Stimulated activated CD8-positive, alpha-beta memory T cell treated with anti-CD3 and anti-CD28 coated beads, Interleukin-15, amount 100 ng/mL, for 1 hour (primary cell): ENCODE data around the gene CFAP47.

Experiments
- DNase-seq: peaks from one replicate; pipeline ENCODE4 v3.0.0-alpha.2; 2020; ENCODE audit warnings: low read depth

Gene CFAP47

DNA sequence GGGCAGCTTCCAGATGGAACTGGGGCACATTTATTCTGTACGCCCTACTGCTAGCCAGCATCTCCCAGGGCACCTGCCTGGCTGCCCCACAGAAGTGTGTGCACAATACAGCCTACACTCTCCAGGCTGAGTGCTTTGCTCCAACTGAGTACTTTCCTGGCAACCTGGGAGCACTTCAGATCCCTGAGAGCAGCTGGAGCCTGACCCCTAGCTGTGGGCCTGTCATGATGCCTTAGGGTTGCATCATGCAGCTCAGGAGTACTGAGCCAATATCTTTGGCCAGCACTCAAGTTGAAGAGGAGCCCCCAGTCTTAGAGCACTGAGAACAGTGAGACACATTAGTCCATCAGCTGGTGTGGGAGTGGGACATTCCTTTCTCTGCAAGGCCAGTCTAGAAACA is 321.9 kb downstream of the CFAP47 start:
- no peak for DNase-seq

DNA sequence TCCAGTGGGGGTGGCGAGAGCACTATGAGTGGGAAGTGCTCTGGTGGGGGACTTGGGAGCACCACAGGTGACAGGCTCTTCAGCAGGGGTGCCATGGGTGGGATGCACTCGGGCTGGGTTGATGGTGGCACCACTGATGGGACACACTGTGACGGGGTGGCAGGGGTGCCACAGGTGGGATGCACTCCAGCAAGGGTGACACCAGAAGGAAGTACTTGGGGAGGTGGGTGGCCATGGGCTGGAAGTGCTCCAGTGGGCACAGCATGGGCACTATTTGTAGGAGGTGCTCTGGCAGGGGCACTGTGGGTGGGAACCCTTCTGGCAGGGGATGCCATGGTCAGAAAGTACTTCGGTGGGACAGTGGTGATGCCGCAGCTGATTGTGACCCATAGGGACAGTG is 346.6 kb downstream of the CFAP47 start:
- no peak for DNase-seq

DNA sequence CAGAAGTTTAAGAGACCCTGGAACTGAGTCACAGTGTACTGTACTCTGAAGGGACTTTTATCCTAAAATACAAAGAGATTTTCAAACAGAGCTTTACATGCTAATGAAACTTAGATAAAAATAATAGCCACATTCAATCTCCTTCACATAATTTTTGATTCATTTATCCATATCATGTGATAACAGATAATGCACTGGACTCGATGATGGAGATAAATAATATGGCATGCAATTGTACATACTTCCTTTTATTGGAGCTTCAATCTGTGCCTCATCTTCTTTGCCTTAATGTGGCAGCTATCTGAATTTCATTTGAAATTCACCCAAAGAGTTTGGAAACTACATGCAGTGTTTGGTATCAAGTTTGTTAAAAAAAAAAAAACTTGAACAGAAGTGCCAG is 390.6 kb downstream of the CFAP47 start:
- no peak for DNase-seq

DNA sequence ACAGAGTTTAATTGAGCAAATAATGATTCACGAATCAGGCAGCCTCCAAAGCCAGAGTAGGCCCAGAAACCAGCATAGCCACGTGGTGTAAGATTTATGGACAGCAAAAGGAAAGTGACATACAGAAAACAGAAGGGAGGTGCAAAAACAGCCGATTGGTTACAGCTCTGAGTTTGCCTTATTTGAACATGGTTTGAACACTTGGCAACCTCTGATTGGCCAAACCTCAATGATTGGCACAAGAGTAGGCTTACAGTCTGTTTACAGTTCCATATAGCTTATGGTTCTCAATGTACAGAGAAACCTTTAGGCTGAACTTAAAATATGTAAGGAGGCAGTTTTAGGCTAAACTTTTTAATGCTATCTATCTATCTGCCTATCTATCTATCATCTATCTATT is 394.8 kb downstream of the CFAP47 start:
- DNase-seq, result no peak

DNA sequence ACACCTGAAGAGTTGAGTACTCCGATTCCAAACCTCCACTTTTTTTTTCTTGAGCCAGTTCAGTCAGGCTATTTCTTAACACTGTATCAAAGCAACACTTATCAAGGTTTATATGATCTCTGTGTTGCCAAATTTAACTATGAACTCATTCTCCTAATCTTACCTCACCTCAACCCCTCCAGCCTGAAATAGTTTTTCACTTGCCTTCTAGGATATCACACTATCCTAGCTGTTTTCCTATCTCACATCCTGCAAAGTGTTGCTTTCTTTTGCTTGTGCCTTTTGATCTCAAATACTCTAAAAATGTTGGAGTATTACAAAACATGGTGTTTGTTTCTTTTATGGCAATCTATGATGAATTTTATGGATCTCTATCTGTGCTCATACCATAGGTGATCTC is 415.0 kb downstream of the CFAP47 start:
- DNase-seq, result no peak

DNA sequence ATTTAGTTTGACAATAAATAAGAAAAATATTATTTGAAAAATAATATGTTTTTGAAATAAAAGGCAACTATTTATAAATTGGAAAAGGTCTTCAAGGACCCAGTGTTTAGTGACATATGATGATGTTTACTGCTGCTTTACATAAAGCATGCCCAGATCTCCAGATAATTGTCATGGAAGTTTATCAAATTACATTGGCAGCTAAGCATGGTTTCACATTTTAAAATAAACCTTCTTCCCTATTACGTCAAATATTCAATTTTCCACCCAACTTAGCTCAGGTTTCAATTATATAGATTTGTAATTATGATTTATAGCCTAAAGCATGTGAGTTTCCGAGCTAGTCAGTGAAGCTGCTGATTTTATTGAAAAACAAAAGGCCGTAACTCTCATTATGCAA is 417.2 kb downstream of the CFAP47 start:
- DNase-seq, result no peak

DNA sequence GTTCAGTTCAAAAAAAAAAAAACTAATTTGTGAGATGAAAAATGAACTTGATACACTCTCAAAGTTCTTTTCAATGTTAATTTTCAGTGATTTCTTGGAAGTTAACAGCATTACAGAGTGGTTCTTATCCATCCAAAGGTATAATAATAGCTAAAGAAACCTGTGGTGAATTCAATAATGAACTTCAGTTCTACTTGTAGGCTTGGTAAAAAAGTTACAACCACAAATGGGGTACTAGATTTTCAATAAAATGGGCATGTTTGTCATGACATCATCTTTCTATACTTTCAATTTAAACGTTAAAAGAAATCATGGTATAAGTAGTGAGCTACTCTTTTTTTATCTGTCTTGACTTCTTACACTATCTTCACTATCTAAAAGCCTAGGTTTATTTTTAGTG is 424.8 kb downstream of the CFAP47 start:
- no peak for DNase-seq

DNA sequence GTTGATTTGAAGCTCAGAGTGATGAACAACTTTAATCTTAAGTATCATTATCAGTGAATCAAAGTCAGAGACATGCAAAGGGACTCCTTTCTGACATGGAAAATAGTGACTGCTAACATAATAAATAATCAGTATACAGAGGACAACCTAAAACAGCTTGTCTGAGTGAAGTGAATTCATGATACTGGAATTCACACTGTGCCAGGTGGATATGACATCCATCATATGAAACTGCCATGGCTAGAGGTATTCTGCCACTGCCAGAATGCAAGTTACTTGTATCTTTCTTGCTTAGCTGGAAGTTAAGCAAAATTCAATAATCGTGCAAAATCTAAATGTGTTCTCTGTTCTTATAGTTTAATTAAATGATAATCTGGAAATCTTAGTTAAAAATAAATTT is 429.0 kb downstream of the CFAP47 start:
- no peak for DNase-seq

DNA sequence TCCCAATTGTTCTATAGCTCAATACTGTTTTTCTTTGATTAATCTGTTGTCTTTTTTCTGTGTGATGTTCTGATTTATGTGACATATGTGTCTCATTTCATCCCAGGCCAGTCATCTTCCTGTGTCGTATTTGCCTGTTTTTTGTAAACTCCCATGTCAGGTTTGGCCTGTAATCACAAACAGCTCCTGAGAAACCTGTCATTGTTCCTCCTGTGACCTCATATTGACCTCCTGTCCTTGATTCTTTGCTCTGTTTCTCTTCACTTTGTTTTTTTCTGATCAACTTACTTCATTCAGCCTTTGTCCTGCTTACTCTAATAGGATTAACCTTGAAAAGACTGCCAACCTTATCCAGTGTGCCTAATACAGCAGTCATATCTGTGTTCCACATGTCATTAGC is 438.3 kb downstream of the CFAP47 start:
- no peak for DNase-seq

DNA sequence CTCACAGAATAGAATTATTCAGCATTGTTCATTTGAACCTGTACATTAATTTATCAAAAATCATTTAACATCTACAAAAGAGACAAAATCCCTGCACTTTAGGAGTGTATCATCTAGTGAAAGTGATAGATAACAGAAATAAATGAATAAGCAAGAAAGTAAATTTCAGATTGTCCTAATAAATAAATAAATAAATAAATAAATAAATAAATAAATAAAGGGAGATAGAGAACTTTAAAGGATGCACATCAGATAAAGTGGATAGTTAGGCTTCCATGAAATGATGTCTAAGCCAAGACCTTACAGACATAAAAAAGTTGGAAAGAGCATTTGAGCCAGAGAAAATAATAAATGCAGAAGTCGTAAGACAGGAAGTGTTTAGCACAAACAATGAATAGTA is 444.7 kb downstream of the CFAP47 start:
- DNase-seq, result no peak

DNA sequence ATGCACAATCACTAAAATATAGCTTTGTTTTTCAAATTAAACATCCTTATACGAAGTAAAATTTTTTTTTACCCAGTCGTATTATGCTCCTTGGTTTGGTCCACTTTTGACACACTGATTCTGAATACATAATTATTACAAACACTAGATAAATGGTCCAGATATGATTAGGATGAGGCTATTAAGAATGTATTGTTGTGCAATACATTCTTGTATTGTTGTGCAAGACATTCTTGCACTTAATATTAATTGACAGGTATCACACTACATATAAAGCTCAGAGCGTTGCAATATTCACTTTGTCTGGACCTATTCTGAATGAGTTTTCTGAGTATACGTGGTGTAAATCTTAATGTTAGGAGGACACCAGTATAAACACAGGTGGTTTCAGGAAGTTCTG is 464.0 kb downstream of the CFAP47 start:
- DNase-seq, result no peak

DNA sequence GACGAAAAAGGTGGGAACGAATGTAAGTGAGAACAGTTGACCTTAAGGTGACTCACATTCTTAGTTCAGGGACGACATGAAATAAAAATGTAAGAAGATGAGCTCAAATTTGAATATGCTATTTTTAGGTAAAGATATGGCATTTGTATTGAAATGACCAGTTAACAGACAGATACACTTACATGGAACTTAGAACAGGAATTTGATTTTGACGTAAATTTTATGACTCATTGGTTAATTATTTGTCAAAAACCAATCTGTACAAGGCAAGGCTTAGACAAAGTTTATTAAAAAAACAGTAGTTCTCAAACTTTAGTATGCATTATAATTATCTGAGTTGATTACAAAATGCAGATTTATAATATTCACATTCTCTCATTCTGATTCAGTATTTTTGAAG is 469.4 kb downstream of the CFAP47 start:
- DNase-seq, result no peak

DNA sequence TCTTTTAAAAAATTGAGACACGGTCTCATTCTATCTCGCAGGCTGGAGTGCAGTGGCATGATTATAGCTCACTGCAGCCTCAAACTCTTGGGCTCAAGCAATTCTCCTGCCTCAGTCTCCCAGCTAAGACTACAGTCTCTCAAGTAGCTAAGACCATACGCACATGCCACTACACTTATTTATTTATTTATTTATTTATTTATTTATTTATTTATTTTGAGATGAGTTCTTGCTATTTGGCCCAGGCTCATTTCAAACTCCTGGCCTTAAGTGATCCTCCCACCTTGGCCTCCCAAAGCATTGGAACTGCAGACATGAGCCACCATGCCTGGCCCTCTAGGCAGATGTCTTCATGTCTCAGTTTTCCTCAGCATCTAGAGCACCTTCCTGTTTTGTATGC is 482.2 kb downstream of the CFAP47 start:
- no peak for DNase-seq

DNA sequence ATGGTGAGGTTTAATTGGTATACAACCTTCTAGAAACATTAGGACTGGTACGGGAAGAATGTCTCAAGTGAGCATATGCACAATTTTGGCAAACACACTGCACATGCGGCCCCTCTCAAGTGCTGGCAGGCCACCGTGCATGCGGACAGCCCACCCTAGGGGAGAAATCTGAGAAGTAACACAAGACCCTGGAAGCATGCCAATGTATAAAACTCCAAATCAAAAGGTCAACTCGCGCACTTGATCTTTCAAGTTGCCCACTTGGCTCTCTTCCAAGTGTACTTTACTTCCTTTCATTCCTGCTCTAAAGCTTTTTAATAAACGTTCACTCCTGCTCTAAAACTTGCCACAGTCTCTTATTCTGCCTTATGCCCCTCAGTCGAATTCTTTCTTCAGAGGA is 488.3 kb downstream of the CFAP47 start:
- no peak for DNase-seq

DNA sequence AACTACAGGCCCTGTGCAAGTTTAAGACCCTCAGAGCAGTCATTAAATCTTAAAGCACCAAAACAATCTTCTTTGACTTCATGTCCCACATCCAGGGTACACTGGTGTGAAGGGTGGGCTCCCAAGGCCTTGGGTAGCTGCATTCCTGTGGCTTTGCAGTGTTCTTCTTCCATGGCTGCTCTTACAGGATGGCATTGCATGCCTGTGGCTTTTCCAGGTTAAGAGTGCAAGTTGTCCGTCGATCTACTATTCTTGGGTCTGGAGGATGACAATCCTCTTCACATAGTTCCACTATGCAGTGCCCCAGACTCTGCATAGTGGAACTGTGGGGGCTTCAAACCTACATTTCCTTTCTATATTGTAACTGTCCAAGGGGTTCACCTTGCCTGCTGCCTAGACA is 494.5 kb downstream of the CFAP47 start:
- no peak for DNase-seq

DNA sequence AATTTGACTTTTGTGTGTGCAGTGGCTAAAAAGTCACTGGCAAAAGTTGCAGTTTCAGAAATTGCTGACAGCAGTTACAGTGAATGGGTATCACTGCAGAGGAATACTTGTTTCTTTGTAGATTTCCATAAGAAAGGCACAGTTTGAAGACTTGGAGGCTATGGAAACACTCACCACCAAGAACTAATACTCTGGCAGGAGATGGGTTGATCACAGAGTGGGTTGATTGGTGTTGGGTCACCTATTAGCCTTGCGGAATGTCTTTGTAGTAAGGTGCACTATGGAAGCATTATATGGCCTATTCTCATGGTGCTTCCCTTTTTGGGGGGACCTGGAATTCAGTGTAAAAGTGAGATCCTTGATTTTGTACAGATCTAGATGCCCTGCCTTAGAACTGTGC is 502.8 kb downstream of the CFAP47 start:
- no peak for DNase-seq

DNA sequence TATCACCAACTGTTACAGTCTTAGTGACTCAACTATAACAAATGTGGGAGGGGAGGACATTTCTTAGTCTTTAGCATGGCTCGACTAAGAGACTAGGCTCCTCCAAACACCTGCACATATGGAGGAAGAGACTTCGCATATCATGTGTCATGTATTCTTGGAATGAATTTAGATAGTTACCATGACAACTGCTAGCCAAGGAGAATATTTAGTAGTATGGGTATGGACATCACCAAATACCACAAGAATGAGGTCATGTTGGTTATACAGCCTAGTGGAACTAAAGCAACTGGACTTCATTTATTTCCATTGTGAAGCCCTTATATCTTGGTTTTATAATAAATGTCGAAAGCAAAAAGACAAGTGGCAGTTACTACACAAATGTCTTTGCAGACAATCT is 512.3 kb downstream of the CFAP47 start:
- no peak for DNase-seq

DNA sequence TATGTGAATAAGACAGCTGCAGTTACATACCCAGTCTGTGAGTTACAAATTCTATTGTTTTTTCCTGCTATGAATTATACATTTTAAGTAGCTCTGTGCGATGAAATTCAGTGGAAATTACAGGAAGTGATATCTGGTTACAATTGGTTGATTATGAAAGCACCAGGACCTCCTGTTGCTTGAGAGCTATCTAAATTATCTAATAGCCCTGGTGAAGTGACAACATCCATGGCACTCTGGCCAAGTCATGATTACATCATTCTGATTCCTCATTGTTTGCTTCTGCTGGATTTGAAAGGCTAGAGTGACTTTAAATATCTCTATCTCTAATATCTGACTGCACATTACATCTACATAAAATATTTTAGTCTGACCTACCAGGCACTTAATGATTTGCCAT is 515.0 kb downstream of the CFAP47 start:
- no peak for DNase-seq
